RCC 7860 (cell line): Measurements from ENCODE around the gene CNTNAP1.
"Not testable (repeated sequence)": the region's sequence is repeated elsewhere in the genome, so short reads cannot be mapped to it uniquely, and the experiment has no call there.

ENCODE experiments used
- DNase-seq: peaks from one replicate; pipeline ENCODE4 v3.0.0-alpha.2; 2015; ENCODE audit warnings: low spot score
- FAIRE-seq: peaks from 2 replicates; lab custom pipeline; 2012; peaks lifted over from hg19 to GRCh38; lab: Jason Lieb, UNC

CNTNAP1 gene

DNA sequence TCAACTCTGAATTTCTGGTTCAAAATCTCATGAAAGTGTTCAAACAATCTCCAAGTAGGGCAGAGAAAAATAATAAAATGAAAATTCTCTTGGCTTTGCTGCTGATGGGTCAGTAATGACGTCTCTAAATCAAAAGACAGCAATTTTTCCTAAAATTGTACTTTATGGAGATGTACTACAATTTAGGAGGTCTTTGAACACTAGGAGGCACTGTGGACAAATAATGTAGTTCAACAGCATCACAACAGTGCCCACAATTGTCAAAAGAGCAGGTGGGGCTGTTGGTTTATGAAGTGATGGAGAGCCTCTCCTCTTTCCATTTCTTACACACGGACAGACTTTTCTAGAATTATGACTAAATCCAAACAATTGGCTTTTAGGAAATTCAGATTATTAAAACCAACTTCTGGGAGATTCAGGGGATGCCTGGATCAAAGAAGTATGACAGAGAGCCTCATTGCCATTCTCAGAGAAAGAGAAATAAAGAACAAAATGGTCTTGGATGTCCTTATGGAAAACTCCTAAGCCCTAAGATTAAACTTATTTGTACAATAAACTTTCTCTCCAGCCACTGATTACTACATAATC lies 38.8 kb downstream of the CNTNAP1 start:
- FAIRE-seq (peak; percentile 30), DNase-seq (peak; percentile 53)

DNA sequence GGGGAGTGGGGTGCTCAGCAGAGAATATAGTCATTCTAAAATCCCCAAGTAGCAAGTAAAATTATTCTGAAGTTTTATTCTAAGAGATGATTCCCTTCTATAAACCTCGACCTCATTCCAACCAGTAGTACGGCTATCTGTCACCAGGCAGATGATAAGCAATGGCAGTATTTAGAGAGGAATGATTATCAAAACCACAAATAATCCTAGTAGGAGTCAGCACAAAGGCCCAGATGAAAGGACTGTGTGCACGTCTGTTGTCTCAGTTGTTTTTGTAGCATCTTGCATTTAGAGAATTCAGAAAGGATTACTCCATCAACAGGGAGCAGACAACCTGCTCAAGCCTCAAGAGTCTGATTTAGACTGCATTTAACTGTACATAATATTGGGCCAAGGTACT lies 41.3 kb downstream of the CNTNAP1 start:
- DNase-seq (no peak), FAIRE-seq (no peak)

DNA sequence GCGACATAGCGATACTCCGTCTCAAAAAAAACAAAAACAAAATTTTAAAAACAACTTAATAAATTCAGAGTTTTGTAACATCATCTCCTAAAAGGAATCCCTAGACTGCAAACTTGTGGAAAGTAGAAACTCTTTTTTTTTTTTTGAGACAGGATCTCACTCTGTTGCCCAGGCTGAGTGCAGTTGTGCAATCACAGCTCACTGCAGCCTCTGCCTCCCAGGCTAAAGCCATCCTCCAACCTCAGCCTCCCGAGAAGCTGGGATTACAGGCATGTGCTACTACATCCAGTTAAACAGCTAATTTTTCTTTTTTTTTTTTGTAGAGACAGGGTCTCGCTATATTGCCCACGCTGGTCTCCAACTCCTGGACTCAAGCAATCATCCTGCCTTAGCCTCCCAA lies 42.8 kb downstream of the CNTNAP1 start:
- FAIRE-seq (no peak), DNase-seq (no peak)

DNA sequence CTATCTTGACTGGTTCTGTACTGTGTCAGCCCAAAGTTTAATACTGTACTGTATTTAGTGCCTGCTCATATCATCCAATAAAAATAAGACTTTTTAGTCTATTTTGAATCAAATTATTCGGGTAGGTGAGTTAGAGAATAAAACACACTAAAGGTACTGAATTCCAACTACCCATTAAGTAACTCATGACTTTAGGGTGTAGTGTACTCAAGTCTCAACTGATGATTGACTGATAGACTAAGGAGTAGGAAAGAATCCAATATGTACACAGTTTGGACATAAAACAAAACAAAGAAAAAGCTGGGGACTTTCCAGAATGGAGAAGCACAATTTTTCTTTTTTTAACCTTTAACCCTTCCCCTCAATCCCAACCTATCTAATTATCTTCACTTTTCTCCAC lies 58.4 kb downstream of the CNTNAP1 start:
- FAIRE-seq (no peak), DNase-seq (no peak)

DNA sequence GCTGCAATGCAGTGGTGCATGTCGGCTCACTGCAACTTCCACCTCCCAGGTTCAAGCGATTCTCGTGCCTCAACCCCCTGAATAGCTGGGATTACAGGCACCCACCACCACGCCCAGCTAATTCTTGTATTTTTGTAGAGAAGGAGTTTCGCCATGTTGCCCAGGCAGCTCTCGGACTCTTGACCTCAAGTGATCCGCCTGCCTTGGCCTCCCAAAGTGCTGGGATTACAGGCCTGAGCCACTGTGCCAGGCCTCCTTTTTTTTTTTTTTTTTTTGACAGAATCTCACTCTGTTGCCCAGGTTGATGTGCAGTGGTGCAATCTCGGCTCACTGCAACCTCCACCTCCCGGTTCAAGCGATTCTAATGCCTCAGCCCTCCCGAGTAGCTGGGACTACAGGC lies 60.6 kb downstream of the CNTNAP1 start:
- not testable (repeated sequence) for DNase-seq, FAIRE-seq

DNA sequence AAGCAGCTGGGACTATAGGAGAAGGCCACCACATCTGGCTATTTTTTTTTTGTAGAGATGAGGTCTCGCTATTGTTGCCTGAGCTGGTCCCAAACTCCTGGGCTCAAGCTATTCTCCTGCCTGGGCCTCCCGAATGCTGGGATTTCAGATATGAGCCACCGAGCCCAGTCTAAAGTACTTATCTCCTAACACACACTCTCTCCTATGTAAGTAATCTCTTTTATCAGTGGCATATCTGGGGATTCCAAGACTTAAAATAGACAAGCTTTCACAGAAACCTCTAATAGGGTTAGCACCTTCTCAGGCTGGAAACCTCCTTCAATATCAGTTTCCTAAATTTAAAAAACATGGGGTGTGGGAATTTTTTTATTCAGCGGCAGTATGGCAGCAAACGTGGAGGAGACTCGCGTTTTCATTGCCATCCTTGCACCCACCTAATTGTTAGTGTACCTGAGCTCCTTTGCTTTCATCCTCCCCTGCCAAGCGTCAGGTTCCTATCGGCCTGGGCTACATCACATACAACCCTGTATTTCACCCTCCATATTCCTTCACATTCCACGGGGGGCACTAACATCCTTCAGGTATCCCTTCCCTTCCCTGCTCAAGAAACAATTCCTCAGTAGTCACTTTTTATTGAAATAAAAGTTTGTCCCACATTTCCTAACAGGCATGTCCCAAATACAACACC lies 61.4 kb downstream of the CNTNAP1 start:
- FAIRE-seq (no peak), DNase-seq (peak; percentile 9)

DNA sequence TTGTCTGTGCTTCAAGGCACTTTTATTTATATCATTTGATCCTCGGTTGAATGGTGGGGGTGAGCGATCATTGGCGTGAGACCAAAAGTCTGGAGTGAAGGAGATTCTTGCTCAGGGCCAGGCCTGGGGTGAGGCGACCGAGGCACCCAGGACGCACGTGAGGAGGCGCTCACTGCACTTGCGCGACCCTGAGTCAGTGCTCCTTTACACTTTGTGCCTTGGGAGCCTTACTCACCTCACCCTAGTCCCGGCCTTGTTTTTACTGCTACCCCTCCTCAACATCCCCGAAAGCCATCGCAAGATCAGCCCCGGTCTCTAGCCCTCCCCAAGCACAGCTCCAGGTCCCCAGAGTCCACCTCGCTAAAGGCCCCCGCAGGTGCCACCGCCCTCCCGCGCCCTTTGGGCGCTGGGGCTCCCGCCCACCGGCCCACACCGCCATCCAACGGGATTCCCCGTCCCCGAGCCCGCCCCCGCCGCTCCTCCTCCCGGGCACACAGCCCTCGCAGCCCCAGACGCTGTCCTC lies 62.0 kb downstream of the CNTNAP1 start:
- DNase-seq (peak; percentile 33), FAIRE-seq (no peak)

DNA sequence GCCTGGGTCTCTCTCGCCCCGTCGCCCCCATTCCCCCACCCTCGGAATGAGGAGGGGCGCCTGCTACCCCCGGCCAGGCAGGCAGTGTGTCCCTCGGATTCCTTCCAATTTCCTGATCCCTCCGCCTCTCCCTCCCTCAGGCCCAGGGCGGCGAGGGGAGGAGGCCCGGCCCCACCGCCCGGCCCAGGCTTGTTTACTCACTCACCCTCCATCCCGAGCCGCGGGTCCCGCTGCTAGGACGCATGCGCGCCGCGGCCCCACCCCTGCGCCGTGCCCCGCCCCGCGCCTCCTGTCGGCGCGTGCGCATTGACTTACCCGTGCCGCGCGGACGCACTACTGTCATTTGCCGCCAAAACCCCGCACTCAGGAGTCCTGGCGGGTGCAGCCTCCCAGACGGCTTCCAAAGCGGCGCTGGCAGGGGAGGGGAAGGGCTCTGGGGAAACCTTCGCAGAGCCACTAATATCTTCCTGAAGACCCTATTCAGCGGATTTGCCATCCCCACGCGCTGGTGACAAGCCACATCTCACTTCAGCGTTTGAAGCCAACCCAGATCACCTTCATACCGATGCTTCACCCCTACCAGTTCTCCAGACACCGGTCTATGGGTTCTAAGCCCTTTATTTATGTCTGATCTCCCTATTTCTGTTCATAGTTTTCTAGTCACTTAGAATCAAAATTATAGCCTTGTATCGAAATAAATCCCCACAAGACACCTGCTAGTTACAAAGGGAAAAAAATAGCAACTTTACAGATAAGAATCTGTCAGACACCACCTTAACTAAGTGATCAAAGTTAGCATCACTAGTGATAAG lies 62.7 kb downstream of the CNTNAP1 start, which contains the start of gene EZH1:
EZH1 (minus strand) TSS at position 235 of the 812 bp plus-strand sequence. CDS start 16,099 bp downstream, outside the sequence.
- no peak for FAIRE-seq
- peak; percentile 79 for DNase-seq

DNA sequence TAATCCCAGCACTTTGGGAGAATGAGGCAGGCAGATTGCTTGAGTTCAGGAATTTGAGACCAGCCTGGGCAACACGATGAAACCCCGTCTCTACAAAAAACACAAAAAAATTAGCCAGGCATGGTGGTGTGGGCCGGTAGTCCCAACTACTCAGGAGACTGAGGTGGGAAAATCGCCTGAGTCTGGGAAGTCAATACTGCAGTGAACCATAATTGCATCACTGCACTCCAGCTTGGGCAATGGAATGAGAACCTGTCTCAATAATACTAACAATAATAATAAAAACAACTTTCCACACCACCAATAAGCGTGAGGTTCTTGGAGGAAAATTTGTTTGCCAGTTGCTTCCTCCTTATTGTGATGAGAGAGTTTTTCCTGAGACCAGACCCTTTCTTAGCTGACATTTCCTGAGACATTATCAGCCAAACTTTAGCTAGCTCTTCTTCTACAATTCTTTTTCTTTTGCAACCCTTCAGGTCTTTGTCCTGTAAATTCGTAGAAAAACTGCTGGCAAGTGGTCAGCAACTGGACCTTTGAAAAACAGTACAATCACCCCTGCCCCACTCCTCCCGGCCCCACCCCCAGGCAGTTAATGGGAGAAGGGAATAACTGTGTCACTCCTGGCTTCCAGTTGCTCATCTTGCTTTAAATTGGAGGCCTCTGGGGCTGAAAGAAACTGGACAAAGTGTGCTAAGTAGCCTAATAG lies 66.0 kb downstream of the CNTNAP1 start:
- FAIRE-seq (no peak), DNase-seq (no peak)

DNA sequence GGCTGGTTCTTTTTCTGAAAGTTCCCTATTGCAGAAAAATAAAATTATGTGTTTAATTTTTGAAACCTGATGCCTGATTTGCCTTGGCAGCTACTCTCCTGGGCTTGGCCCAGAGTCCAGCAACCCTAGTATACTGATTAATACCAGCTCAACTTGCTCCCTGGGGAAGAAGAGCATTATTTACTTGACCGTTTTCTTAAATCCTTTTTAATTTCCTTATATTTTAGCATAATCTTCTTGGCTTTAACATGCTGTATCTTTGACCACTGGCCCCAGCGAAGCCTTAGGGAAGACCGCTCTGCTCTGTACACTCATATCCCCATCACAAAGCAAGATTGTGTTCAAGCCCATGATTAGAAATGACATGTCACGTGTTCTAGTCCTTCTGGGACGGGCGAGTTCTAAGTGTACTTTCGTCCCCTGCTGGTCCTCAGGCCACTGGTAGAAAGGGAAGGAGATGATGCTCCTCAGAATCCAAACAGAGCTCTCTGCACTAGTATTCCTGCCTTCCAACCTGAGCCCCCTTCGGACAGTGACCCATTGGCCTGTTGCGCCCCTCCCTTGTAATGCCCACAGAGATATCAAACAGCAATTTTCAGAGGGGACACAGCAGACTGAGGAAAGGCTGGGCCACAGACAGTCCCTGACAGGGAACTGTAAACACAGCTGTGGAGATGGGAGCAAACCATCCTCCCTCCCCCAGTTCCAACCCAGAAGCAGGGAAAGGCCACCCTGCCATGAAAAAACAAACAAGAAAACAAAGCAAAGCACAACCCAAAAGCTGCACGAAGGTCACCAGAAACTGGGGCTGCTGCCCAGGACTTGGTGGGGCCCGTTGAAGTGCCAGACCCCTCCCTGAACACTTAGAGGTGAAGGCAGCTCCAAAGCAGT lies 66.8 kb downstream of the CNTNAP1 start:
- FAIRE-seq (no peak), DNase-seq (no peak)
